Astrocyte of the spinal cord (primary cell): ENCODE results near the gene AHDC1.

Experiments used
- DNase-seq: peaks from one replicate; pipeline ENCODE4 v3.0.0; 2011; ENCODE audit warnings: low read depth, low spot score
- H3K4me3 ChIP-seq: 2 replicates; pipeline ENCODE4 v1.5.1; 2011; ENCODE audit warnings: low read depth, mild to moderate bottlenecking, low read length, moderate library complexity
- CTCF ChIP-seq: IDR thresholded peaks from 2 replicates; pipeline ENCODE4 v1.5.1; 2012; ENCODE audit warnings: low read depth, mild to moderate bottlenecking, low read length, inconsistent platforms
- in situ Hi-C: cut with HindIII; loops from 2 replicates; pipeline ENCODE4 v1.10.0; 2017; ENCODE audit warnings: low sequenced_read_pairs

AHDC1 gene

DNA sequence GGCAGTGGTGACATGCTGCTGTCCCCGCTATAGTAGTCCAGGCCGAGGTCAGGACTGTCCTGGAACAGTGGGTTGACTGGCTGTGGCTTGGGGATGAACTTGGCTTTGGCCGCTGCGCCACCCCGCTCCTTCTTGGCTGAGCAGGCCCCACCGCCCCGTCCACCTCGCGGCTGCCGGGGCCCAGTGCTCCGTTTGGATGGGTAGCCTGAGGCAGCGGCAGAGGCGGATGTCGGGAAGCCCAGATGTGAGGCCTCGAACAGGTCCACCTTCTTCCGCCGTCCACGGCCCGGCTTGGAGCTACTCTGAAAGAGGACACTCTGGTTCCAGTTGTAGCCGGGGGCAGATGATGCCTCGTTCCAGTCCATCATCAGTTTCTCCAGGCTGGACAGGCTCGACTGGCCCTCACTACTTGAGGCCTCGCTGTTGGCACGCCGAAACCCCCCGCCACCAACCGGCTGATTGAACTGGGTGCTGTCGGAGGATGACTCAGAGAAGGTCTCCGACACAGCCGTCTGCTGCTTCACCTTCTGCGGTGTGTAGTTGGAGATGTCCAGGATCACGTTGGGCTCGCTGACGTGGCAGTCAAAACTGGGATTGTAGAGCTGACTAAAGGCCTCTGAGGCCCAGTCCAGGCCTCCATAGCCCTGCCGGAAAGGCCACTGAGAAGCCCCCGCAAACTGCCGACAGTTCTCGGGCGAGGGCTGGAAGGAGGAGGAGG is 55.6 kb downstream of the AHDC1 start:
- H3K4me3 ChIP-seq: no peak overlapping the region
- in situ Hi-C loops: no loop called here
- no peak for DNase-seq
- no peak for TF ChIP-seq CTCF

- no peak overlapping the region for H3K4me3 ChIP-seq
- DNase-seq: no peak
- TF ChIP-seq CTCF: peak; percentile 13
- in situ Hi-C loops: no loop called here
These were observed 56.5 kb downstream of the AHDC1 start for GRCh38 chr1:27547220-27548116.

GRCh38 chr1:27545876-27546275 is 58.1 kb downstream of the AHDC1 start:
- DNase-seq: no peak
- in situ Hi-C loops: no loop called here
- H3K4me3 ChIP-seq: no peak overlapping the region
- TF ChIP-seq CTCF: no peak

DNA sequence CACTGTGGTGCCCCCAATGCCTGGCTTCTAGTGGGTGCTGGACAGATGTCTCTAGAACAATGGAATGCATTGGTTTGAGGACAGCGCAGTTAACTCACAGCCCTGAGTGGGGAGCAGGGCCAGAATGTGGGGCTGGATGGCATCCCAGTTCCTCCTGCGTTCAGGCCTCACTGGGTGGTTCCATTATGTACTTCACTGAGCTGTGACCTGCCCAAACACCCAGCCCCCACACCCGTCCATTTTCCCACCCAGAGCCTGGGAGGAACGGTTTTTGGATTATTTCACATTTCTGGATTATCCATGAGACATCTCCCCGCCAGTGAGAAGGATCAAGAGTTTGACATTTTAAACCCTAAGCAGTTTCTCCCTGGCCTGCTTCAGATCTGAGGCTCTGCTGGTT is 58.7 kb downstream of the AHDC1 start:
- in situ Hi-C loops: no loop called here
- no peak overlapping the region for H3K4me3 ChIP-seq
- DNase-seq: peak; percentile 62
- no peak for TF ChIP-seq CTCF

- no peak for TF ChIP-seq CTCF
- no peak for DNase-seq
- no peak overlapping the region for H3K4me3 ChIP-seq
- in situ Hi-C loops: no loop called here
These were observed 59.1 kb downstream of the AHDC1 start for GRCh38 chr1:27544834-27545233.

DNA sequence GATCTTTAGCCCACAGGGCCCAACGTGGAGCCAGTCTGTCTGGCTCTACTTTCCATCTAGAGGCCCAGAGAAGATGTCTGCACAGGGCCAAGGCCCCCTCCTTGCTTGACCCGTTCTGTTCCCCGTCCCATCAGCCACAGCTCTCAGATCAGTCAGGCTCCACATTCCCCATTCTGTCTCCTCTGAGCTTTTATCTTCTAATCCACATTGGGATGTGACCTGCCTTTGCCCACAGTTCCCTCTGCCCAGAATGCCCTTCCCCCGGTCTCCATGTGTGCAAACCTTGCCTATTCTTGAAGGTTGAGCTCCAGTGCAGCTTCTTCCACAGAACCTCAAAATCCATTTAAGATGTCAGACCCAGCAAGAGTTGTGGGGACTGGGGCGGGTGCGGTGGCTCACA is 60.7 kb downstream of the AHDC1 start:
- in situ Hi-C loops: no loop called here
- no peak for DNase-seq
- TF ChIP-seq CTCF: no peak
- H3K4me3 ChIP-seq: no peak overlapping the region
